ENCODE results near the gene GPAT3. TPM values are rescaled to one million over a fixed set of nuclear protein-coding genes. Genes with fewer than 3 reads are reported as not detected.

Gene GPAT3
- total RNA-seq, 1 experiment from 2014 or later: 29.1 TPM

- TF ChIP-seq EZH2 (IDR thresholded peaks at IDR 0.05; ENCODE audit: low read depth) (no peak), CTCF (conservative IDR thresholded peaks at IDR 0.05) (no peak)
- no peak overlapping the region for H2AFZ ChIP-seq
- H3K36me3 ChIP-seq (ENCODE audit: low read depth): 0 out of 2 replicates have a peak, but pooled peaks cover 5% of the 10 kb centered on the region
- peak in 1 of 2 experiments; percentile 91 for DNase-seq
- peak overlapping the region; percentile 38 for H3K4me2 ChIP-seq
- intact Hi-C loops (cut with micrococcal nuclease; ENCODE audit: unreplicated experiment): no loop called here
- CTCF ChIA-PET: no interaction called here
- peak overlapping the region; percentile 82 for H3K27ac ChIP-seq
- H4K20me1 ChIP-seq (ENCODE audit: insufficient read depth): no peaks in the 10 kb centered on the region
- peaks cover 6% of the 10 kb centered on the region; the same call in 1 of the 2 replicates for H3F3A ChIP-seq (ENCODE audit: insufficient read depth, low read depth)
- peaks cover 52% of the 10 kb centered on the region for H3K4me1 ChIP-seq (replicated peaks; ENCODE audit: insufficient read depth)
- peaks cover 85% of the 10 kb centered on the region for H3K79me2 ChIP-seq (ENCODE audit: low read depth)
- no peaks in the 10 kb centered on the region for H3K27me3 ChIP-seq (ENCODE audit: insufficient read depth, low read depth)
- POLR2A ChIA-PET (ENCODE audit: unreplicated experiment): no interaction called here
- BruUV-seq (replicated peaks): no TSS peak
- H3K9me2 ChIP-seq (ENCODE audit: insufficient read depth): no peaks in the 10 kb centered on the region
- H3K4me3 ChIP-seq: no peak overlapping the region
- no peaks in the 10 kb centered on the region for H3K9me3 ChIP-seq (ENCODE audit: insufficient read depth, low read depth)
Observed at GRCh38 chr4:83561381-83561780, 25.5 kb downstream of the GPAT3 start.

- H3K36me3 ChIP-seq (ENCODE audit: low read depth): no peaks in the 10 kb centered on the region
- DNase-seq: no peak
- peaks cover 47% of the 10 kb centered on the region for H3K4me1 ChIP-seq (replicated peaks; ENCODE audit: insufficient read depth)
- H3K79me2 ChIP-seq (ENCODE audit: low read depth): peaks cover 84% of the 10 kb centered on the region
- H3K27me3 ChIP-seq (ENCODE audit: insufficient read depth, low read depth): no peaks in the 10 kb centered on the region
- H3K27ac ChIP-seq: no peak overlapping the region
- ChIA-PET CTCF (no interaction called here), POLR2A (ENCODE audit: unreplicated experiment) (no interaction called here)
- no TSS peak for BruUV-seq (replicated peaks)
- H3K4me2 ChIP-seq: no peak overlapping the region
- peaks cover 14% of the 10 kb centered on the region; the same call in 1 of the 2 replicates for H3F3A ChIP-seq (ENCODE audit: insufficient read depth, low read depth)
- no peaks in the 10 kb centered on the region for H3K9me2 ChIP-seq (ENCODE audit: insufficient read depth)
- intact Hi-C loops (cut with micrococcal nuclease; ENCODE audit: unreplicated experiment): no loop called here
- H3K4me3 ChIP-seq: no peak overlapping the region
- TF ChIP-seq CTCF (conservative IDR thresholded peaks at IDR 0.05) (no peak), EZH2 (IDR thresholded peaks at IDR 0.05; ENCODE audit: low read depth) (no peak)
- no peaks in the 10 kb centered on the region for H4K20me1 ChIP-seq (ENCODE audit: insufficient read depth)
- H2AFZ ChIP-seq: no peak overlapping the region
- H3K9me3 ChIP-seq (ENCODE audit: insufficient read depth, low read depth): no peaks in the 10 kb centered on the region
Observed at GRCh38 chr4:83563998-83564397, 28.1 kb downstream of the GPAT3 start.

- H3F3A ChIP-seq (ENCODE audit: insufficient read depth, low read depth): peaks cover 29% of the 10 kb centered on the region
- peak overlapping the region; percentile 97 for H3K27ac ChIP-seq
- BruUV-seq (replicated peaks): no TSS peak
- H3K4me3 ChIP-seq: no peak overlapping the region
- no peak overlapping the region for H2AFZ ChIP-seq
- peaks cover 84% of the 10 kb centered on the region for H3K79me2 ChIP-seq (ENCODE audit: low read depth)
- H3K4me1 ChIP-seq (replicated peaks; ENCODE audit: insufficient read depth): peaks cover 40% of the 10 kb centered on the region
- no peak for DNase-seq
- CTCF ChIA-PET: no interaction called here
- intact Hi-C loops (cut with micrococcal nuclease; ENCODE audit: unreplicated experiment): loop anchor here (2.0 kb wide), 1 partner anchor 19 kb away; no protein-coding TSS in a partner anchor
- H3K27me3 ChIP-seq (ENCODE audit: insufficient read depth, low read depth): no peaks in the 10 kb centered on the region
- POLR2A ChIA-PET (ENCODE audit: unreplicated experiment): no interaction called here
- H3K4me2 ChIP-seq: no peak overlapping the region
- no peak for TF ChIP-seq CTCF (conservative IDR thresholded peaks at IDR 0.05)
- no peak for TF ChIP-seq EZH2 (IDR thresholded peaks at IDR 0.05; ENCODE audit: low read depth)
- no peaks in the 10 kb centered on the region for H3K9me2 ChIP-seq (ENCODE audit: insufficient read depth)
- no peaks in the 10 kb centered on the region for H4K20me1 ChIP-seq (ENCODE audit: insufficient read depth)
- no peaks in the 10 kb centered on the region for H3K36me3 ChIP-seq (ENCODE audit: low read depth)
- no peaks in the 10 kb centered on the region for H3K9me3 ChIP-seq (ENCODE audit: insufficient read depth, low read depth)
Observed at GRCh38 chr4:83568062-83568461, 32.2 kb downstream of the GPAT3 start.

Data from PC-9 (cell line).